Gastrocnemius medialis (tissue), 4 donors: Measurements from ENCODE around the gene SLC13A5.

Experiments used
- CTCF ChIP-seq, 5 experiments: fragments of 450-650 bp in 3 of 5; fragments of 200-600 bp in 2 of 5; sonication (generic) in 2 of 5; IDR thresholded peaks in 4 of 5; conservative IDR thresholded peaks in 1 of 5; 1 replicate in 4 of 5; 2 replicates in 1 of 5; pipeline ENCODE4 v1.5.1; 2016 to 2019; ENCODE audit warnings: antibody characterized with exemption in 5 of 5, mild to moderate bottlenecking in 3 of 5, moderate library complexity in 3 of 5
- POLR2A ChIP-seq, 2 donors: fragments of 450-650 bp; IDR thresholded peaks; one replicate each; pipeline ENCODE4 v1.6.1; 2017; ENCODE audit warnings: antibody characterized with exemption in 2 of 2, mild to moderate bottlenecking in 2 of 2, moderate library complexity in 2 of 2

GRCh38 chr17:6660101-6660500 lies 53.1 kb downstream of the SLC13A5 start:
- no peak for TF ChIP-seq CTCF (IDR thresholded peaks at IDR 0.05 in 4 of 5, conservative IDR thresholded peaks at IDR 0.05 in 1 of 5)
- TF ChIP-seq POLR2A (IDR thresholded peaks at IDR 0.05), result no peak
